HEK293T (cell line): Measurements from ENCODE around the gene C2orf81.

ENCODE experiments used
- FOXK2 ChIP-seq: fragments of 450-650 bp; IDR thresholded peaks from 2 replicates; pipeline ENCODE4 v1.6.1; 2016; ENCODE audit warnings: mild to moderate bottlenecking
- FOXM1 ChIP-seq: fragments of 450-650 bp; IDR thresholded peaks from 2 replicates; pipeline ENCODE4 v1.6.1; 2017; ENCODE audit warnings: mild to moderate bottlenecking, borderline replicate concordance
- HDGF ChIP-seq: fragments of 450-650 bp; IDR thresholded peaks from 2 replicates; pipeline ENCODE4 v1.6.1; 2017; ENCODE audit warnings: antibody characterized with exemption, borderline replicate concordance
- L3MBTL2 ChIP-seq: fragments of 450-650 bp; conservative IDR thresholded peaks from 2 replicates; pipeline ENCODE4 v1.6.1; 2016; ENCODE audit warnings: mild to moderate bottlenecking
- TARDBP ChIP-seq: fragments of 450-650 bp; IDR thresholded peaks from 2 replicates; pipeline ENCODE4 v1.6.1; 2016

GRCh38 chr2:74383254-74383653 is 38.2 kb downstream of the C2orf81 start:
- TF ChIP-seq HDGF (no peak), TARDBP (no peak), L3MBTL2 (no peak), FOXK2 (no peak), FOXM1 (no peak)
